Hepatic stellate cell (primary cell): ENCODE measurements around the gene FBXO24.

ENCODE experiments used
- DNase-seq: peaks from one replicate; pipeline ENCODE4 v3.0.0; 2011; ENCODE audit warnings: low spot score

The FBXO24 gene

DNA sequence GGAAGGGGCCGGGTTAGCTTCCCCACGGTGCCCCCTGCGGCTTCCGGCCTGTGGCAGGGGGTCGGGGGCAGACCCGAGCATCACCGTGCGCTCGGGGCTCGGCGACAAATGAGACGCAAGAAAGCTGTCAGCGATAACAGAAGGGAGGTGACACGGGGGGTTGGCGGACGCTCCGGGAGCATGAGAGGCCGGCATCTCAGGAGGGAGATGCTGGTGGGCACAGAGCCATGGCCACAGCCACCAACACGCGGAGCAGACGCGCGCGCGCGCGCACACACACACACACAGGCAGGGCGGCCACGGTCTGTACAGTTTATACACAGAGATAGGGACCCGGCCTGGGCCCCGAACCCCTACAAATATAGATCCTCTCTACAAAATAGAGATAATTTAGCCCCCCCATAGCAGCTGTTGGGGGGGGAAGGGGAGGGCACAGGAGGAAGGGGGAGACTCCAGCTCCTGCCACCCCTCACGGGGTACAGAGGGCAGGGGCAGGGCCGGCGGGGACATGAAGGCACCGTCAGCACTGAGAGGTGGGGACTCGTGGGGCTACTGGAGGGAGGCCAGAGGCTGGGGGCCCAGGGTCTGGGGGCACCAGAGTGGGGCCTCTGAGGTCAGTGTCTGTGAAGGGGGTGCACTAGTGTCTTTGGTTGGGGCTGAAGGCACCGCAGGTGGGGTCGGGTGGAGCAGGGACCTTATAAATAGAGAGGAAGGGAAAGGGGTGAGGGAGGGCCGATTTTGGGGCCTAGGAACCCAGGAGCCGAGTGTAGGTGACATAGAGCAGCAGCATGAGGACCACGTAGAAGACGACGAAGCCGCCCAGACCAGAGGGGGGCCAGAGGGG is 11.5 kb upstream of the FBXO24 start:
- no peak for DNase-seq

DNA sequence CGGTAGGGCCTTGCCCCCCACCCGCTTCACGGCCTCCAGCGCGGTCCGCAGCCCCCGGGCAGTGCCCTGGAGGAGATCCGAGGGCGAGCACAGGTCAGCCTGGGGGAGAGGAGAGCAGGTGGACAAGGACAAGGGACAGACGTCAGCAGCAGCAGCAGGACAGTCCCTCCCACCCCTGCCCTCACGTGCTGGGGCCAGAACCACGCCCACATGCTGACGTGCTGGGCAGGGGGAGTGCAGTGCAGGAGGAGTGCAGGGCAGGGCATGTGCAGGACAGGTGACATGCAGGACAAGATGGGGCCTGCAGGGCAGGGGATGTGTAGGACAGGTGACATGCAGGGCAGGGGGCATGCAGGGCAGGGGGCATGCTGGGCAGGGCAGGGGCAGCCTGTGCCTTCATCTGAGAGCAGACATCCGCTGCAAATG is 10.9 kb upstream of the FBXO24 start:
- DNase-seq, result no peak

DNA sequence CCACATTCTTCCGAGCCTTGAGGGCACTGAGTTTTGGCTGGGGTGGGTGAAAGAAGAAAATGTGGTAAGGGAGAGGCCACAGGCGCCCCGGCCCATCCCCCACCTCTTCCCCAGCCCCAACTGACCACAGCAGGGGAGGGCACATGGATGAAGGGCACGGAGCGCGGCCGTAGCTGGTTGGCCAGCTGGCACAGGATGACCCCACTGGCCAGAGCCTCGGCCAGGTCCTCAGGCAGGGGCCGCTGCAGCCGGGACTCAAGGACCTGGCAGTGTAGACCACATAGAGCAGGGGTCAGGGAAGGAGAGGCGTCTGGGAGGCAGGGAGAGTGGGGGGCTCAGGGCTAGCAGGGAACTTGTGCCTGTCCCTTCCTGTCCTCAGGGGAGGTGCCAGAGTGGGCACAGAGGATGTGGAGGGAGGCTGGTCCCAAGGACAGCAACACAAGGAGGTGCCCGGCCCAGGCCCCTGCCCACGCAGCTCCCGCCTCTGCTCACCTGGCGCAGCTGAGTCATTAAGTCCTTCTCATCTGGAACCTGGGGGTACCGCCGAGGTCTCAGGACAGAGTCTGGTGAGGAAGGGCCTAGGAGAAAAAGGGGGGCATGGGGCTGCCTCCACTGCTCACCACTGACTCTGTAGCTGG is 10.3 kb upstream of the FBXO24 start:
- no peak for DNase-seq

DNA sequence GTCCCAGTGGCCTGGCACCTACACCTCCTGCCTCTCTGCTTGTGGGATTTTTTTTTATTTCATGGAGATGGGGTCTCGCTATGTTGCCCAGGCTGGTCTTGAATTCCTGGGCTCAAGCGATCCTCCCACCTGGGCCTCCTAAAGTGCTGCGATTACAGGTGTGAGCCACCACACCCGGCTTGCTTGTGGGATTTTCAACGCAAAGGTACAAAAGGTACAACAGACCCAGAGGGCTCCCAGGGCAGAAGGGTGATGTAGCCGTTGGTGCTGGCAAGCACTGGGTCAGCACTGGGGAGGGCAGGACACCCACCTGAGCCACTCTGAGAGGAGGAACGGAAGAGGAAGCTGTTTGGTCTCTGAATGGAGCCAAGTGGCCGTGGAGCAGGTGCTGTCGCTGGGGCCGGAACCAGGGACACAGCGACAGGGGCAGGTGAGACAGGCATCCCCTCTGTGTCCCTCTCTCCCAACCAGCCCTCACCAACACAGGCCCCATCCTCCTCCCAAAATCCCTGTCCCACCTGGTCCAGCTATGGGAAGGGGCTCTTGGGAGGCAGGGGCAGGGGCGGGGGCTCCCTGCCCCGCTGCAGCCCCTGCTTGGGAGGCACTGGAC is 9.6 kb upstream of the FBXO24 start:
- DNase-seq, result no peak

DNA sequence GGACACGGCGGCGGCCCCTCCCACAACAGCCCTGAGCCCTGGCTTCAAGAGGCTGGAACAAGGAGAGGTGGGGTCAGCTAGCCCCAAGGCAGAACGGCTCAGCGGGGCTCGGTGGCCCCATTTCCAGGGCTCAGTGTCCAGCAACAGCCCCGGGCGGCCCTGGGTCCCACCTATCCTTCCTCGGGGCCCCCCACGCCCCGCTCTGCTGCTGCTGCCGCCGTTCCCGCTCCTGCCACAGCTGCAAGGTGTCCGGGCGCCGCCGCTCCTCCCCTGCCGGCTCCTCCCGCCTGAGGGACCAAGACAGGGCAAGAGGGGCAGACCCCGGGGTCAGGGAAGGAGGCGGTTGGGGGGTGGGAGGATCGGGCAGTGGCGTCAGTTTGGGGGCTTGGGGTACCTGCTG is 9.0 kb upstream of the FBXO24 start:
- no peak for DNase-seq

DNA sequence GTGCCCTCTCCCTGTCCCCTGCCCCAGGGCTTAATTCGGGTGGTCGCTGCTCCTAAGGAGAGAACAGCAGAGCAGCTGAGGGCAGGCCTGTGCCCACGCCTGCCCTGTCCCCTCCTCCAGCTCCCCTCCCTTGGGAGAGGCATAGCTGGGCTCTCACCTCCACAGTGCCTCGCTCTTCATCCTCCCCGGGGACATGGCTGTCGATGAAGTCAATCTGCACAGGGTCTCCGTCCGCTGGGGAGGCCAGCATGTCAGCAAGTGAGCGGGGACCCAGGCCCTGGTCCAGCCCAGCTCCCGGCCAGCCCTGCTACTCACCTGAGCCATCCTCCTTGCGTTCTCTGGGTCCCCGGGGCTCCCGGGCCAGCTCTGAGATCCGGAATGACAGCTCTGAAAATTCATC is 8.6 kb upstream of the FBXO24 start:
- DNase-seq, result no peak

DNA sequence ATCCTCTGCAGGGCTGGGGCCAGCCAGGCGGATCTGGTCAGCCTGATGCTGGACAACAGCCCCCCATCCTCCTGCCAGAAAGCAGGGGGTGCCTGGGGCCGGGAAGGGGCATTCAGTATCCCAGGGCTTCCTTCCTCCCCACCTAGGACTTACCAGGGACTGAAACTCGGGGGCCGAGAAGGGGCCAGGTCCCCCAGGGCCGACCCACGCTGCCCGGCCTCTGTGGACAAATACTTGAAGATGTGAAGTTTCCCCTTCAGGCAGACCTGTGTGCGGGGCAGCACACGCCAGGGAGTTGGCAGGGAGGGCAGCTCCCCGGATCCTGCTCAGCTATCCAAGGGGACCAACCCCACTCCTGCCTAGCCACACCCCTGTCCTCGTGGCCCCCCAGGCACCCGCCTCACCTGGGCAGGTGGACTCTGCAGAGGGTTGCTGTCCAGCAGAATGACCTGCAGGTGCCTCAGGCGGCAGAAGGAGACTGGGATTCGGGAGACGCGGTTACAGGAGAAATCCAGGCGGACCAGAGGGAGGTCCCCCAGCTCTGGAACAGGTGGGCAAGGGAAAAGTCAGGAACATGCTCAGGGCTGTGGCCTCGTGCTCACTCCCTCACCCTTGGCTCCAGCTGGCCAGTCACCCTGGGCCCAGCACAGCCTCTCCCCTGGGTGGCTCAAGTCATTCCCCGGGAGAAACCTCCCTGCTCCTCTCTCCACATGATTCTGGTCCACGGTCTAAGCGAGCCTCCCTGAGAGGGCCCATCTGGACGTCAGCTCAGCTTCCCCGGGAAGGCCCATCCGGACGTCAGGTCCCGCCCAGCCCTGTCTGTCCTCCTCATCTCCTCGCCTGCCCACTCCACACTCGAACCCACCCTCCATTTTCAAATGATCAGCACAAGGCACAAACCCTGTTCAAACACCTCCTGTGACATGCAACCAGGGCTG is 7.6 kb upstream of the FBXO24 start:
- DNase-seq, result no peak

DNA sequence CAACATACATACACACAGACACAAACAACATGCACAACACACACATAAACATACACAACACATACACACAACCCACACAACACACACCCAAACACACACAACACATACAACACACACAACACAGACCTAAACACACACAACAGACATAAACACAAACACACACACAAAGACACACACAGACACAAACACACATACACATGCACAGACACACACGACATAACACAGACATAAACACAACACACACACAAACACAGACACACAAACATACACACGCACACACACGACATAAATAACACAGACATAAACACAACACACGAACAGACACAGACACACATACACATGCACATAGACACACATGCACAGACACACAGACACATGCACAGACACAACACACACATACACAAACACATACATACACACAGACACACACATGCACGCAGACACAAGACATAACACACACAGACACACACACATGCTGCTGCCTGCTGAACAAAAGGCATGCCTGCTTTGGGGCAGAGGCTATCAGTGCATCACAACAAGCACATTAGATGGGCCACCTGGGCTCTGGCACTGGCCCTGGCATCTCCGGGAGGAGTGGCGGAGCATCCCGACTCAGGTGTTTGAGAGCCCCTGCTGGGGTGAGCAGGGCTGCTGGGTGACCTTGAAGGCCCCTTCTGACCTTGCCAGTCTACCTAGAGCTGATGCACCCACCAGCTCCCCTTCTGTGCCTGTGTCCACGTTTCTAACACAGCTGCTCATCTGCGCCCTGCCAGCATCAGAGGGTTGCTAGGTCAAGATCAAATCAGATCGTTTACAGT is 5.5 kb upstream of the FBXO24 start:
- no peak for DNase-seq

DNA sequence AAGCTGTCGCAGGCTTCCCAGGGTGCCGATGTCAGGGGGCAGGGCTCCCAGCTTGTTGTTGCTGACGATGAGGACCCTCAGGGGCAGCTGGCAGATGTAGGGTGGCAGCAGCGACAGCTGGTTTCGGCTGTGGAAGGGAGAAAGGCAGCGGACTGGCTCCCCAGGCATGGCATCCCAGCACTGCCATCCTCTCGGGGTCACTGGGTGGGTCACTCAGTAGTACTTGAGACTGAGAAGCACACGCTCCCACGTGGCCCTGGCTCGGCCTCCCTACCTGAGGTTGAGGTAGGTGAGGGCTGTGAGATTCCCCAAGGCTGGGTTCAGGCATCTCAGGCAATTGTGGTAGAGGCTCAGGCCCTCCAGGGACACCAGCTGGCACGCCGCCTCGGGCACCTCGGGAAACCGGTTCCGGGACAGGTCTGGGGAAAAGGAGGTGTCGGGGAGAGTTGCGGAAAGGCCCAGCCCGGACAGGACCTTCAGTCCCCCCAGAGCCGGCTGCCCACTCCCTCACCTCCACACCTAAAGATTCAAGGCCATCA is 4.0 kb upstream of the FBXO24 start:
- no peak for DNase-seq

DNA sequence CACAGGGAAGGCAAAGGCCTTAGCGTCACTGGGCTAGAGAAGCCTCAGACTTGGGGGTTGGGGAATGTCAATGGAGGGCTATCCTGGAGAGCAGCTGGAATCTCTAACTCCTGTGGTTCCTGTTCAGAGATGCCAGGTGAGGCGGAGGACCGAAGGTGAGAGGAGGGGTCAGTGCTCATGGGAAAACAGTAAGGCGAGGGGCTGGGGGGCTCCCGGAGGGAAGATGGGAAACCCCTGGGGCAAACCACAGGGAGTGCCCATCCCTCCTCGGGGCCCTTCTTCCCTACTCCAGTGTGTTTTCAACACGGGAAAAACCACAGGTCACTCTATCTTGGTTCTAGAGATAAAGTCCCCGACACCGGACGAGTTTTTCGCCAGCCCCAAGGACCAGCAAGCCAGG is 3.5 kb upstream of the FBXO24 start:
- no peak for DNase-seq

DNA sequence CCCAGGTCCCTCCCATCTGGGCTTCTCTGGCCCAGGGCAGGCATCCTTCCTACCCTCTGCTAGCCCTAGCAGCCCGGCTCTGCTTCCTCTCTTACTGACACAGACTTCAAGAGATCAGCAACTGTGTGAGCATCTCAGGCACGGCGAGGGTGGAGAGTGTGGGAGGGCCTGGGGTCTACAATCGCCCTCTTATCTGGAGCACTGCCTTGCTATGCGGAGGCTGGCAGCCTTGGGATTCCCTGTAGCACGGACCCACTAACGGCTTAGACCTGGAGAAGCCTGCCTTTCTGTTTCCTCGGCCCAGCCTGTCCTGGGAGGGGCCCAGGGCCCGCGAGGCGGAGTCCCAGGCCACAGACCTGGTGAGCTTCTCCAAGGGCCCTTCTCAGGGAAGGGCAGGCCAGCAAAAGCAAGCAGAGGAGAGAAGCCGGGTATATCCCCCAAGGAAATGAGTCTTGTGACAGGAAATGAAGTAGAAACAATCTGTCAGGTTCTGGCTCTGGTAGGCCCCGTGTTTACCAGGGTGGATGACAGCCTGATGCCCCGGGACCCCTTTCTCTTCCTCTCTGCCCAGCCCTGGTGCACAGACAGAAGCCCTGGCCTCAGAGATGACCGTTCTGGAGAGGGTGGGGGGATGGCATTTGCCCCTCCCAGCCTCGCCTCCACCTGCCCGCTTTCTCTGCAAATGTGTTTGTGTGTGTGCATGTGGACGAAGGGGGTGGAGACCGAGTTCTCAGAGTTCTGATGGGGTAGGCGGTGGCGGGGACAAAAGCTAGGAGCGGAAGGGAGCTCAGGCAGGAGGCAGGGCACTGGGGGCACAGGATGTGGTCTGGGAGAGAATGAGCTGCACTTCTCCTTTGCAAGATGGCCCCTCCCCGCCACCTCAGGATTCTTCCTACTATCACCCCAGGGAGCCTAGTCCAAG is 2.7 kb upstream of the FBXO24 start:
- peak; percentile 75 for DNase-seq

DNA sequence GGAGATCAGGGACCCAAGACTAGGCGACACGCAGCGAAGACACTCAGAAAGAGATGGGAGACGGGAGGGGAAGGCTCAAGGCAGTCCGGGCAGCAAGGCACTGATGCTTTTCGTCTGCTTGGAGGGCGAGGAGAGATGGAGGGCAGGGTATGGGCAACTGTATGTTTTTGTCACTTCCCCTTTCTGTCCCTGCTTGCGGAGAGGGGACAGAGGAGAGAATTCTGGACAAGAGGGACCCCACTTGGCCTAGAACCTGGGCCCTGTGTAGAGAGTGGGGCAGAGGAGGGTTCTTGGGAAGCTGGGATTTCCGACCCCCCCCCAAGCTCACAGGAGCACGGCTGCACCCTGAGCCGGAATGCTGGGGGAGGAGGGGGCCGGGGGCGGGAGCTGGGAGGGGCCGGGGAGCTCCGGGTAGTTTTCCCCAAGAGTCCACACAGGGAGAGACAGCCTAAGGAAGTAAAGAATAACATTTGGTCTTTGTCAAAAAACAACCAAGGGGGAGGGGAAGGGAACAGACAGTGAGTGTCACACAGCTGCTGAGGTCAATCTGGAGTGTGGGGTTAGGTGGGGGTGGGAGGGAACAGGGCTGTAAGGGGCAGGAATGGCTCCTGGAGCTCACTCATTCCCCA is 2.0 kb upstream of the FBXO24 start:
- DNase-seq, result peak; percentile 64

DNA sequence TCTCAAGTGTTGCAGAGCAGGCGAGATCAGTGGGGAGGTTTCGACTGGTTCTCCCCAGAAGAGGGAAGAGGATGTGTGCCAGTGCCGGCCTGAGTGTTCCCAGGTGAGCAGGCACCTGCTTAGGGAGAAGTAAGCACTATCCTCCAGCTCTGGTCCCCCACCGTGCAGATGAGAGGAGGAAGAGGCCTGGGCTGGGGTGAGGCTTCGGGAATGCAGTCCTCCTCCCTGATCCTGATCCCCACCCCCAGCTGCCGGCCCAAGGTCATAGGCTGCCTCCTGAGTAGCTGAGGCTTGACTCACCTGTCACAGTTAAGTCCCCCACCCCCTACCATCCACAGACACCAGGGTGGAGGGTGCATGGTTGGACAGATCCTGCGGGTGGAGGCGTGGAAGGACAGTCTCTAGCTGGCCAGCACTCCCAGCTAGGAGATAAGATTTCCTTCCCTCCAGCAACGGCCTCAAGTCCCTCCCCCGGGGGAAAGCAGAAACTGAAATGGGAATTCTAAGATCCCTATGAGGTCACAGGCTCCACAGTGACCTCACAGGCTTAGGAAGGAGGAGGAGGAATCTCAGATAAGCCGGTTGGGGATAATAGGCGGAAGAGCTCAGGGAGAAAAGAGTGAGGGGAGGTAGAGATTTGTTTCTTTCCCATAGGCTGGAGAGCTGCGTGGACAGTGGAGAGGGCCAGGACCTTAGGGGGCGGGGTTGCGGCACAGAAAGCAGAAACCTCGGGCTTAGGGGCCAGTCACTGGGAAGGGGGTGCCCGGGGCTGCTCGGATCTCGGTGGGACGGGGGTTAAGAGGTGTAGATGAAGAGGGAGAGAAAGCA is 1.2 kb upstream of the FBXO24 start:
- DNase-seq, result peak; percentile 85

DNA sequence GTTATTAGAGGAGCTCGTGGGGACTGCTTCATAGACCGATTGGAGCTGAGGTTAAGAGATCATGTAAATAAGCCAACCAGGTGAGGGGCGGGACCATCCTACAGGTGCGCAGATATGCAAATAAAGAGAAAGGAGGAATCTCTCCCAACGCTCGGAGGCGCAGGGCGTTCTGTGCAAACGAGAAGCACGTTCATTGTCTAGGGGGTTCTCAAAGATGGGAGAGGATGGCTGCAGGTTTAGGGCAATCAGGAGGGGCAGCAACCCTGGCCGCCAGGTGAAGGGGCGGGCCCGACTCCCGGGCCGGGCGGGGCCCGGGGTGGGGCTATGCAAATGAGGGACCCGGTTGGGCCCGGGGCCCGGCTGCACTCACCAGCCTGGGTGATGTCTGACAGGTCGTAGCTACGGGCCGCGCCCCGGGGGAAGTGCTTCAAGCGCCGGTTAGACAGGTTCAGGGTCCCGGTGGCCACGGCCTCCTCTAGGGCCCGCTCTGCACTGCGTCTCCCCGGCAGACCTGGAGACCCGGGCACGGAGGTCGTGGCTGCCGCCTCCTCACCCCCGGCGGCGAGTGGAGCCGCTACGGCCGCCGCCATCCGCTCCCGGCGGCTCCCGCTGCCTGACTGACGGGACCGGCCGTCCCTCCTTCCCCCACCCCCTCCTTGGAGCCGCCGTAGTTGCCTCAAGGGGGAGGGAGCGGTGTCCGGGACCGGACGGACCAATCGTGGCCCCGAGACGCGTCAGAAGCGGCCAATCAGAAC is 440 bp upstream of the FBXO24 start, which contains the start of gene LRCH4:
Gene LRCH4 (minus strand): TSS at position 619 of the 755 bp plus-strand sequence. CDS start 29 bp downstream, at position 590.
- DNase-seq, result peak; percentile 100

DNA sequence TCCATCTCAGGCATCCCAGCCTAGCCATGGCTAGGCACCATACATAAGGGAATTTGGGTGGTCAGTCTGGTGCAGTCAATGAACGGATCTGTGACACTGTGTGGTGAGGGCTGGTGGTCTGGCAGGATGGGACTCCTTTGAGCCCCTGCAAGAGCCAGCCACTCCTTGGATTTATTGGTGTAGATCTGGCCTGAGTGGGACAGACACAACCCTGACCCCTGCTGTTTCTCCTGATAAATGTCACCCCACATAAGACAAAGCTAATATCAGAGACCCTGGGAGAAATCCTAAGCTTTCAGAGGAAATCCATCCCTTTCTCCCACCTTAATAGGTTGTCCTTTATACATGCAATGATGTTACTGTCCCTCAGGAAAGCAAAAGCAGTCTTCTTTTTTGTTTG is 2.3 kb downstream of the FBXO24 start:
- no peak for DNase-seq

DNA sequence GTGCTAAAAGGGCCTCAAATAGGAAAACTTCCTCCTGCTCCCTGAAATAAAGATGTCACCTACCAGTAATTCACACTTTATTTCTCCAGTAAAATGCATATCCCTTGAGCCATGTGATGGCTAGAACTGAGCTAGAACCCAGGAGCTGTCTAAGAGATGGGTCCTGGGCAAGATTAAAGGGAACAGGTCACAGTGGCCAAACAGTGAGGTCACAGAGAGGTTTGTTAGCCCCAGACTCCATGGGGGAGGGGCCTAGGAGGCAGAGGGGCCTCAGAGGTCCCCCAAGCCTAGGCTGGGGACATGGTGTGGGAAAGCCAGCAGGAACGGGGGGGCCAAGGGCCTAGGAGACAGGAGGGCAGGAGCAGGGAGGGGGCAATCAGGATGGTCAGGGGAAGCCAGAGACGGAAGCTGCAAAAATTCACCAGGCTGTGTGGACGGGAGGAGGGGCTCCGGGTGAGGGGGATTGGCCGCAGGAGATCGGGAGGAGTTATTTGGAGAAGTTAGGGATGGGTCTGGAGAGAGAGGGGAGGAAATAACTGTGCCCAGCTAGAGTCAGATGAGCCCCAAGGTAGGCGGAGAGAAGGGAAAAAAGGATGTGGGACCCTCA is 3.3 kb downstream of the FBXO24 start:
- DNase-seq, result no peak

DNA sequence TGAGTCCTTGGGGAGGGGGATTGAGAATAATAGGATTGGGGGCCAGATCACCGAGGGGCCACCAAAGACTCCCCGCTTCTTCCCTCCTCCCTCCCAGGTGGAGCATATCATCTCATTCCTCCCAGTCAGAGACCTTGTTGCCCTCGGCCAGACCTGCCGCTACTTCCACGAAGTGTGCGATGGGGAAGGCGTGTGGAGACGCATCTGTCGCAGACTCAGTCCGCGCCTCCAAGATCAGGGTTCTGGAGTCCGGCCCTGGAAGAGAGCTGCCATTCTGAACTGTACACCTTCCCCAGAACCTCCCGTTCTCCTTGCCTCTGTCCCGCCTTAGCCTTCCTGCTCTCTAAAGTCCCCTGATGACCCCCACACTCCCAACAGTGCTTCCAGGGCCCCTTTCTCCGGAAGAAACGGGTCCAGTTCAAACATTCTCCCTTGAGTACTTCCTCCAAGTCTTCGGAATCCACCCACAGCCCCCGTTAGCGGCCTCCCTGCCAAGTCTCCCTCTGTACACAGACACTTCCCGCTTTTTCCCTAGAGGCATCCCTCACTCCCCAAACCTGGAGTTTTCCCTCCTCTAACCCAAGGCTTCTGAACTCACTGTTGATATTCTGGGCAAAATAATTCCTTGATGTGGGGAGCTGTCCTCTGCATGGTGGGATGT is 4.1 kb downstream of the FBXO24 start:
- no peak for DNase-seq
